ENCODE data around the gene TAMALIN. TPM values are rescaled to one million over a fixed set of nuclear protein-coding genes. Genes with fewer than 3 reads are reported as not detected.
"Not testable (repeated sequence)": the region's sequence is repeated elsewhere in the genome, so short reads cannot be mapped to it uniquely, and the experiment has no call there.

Gene TAMALIN
- 5.5 TPM for total RNA-seq

DNA sequence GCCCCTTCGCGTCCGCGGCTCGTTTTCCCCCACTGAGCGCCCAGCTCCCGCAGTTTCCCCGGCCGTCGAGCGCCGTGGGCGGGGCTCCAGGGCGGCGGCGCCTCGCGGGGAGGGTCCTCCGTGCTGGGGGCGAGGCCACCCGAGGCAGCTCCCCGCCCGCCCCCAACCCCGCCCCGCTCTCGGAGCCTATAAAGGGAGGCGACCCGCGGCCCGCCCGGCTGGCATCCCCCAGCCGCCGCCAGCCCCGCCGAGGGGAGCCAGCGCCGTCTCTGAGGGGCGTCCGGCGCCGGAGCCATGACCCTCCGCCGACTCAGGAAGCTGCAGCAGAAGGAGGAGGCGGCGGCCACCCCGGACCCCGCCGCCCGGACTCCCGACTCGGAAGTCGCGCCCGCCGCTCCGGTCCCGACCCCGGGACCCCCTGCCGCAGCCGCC, at the start of gene TAMALIN:
Gene TAMALIN (plus strand): TSS at position 221 of the 432 bp plus-strand sequence. CDS start 74 bp downstream, at position 295.
- ATAC-seq = peak; percentile 56
- peak; percentile 65 for DNase-seq (ENCODE audit: low spot score)

DNA sequence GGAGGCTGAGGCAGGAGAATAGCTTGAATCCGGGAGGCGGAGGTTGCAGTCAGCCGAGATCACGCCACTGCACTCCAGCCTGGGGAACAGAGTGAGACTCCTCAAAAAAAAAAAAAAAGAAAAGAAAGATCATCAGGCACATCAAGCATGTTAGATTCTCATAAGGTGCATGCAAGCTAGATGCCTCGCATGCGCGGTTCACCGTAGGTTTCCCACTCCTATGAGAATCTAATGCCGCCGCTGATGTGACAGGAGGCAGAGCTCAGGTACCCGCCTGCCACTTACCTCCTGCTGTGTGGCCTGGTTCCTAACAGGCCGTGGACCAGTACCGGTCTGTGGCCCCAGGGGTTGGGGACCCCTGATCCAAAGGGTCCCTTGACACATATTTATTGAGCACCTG, 48.2 kb upstream of the TAMALIN start:
- ATAC-seq = no peak
- DNase-seq (ENCODE audit: low spot score) = no peak

DNA sequence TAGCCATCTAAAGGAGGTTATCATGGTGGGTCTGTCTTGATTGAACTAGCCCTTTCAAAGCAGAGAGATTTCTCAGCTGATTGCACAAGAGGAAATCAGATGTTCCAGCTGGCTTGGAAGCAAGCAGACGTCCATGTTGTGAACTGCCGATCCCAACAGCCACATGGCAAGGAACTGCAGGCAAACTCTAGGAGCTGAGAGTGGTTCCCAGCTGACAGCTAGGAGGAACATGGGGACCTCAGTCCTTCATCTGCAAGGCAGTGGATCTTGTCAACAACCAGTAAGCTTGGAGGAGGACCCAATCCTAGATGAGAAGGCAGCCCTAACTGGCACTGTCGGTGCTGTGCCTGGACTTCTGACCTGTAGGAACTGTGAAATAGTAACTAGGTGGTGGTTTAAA, 47.5 kb upstream of the TAMALIN start:
- DNase-seq (ENCODE audit: low spot score) (peak; percentile 72), ATAC-seq (peak; percentile 63)

DNA sequence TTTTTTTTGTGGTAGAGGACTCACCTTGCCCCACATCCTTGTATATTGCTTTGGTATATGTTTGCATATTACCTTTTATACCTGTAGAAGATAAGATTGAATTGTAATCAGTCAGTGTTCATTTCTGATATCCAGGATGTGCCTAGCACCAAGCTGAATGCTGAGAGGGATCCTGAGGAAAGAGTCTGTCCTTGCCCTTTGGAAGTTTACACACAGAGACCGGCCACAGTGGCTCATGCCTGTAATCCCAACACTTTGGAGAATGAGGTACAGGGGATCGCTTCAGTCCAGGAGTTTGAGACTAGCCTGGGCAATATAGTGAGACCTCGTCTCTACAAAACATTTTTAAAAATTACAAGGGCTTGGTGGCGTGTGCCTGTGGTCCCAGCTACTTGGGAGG, 46.8 kb upstream of the TAMALIN start:
- DNase-seq (ENCODE audit: low spot score) (no peak), ATAC-seq (peak; percentile 52)

DNA sequence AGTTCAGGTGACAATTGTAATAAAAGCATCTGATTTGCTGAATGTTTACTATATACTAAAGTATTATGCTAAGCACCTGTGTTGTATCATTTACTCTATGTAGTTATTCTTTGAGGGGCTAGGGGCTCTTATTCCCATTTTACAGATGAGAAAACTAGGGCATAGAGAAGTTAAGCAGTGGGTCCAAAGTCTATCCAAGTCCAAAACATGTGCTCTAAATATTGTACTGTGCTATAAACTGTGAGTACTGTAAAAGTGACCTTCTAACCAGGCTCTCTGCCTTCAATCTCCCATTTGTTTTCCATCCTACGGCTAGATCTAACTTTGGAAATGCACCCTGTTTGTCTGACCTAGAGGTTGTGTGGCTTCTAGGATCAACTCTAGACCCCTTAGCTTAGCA, 46.3 kb upstream of the TAMALIN start:
- no peak for DNase-seq (ENCODE audit: low spot score)
- ATAC-seq = no peak

DNA sequence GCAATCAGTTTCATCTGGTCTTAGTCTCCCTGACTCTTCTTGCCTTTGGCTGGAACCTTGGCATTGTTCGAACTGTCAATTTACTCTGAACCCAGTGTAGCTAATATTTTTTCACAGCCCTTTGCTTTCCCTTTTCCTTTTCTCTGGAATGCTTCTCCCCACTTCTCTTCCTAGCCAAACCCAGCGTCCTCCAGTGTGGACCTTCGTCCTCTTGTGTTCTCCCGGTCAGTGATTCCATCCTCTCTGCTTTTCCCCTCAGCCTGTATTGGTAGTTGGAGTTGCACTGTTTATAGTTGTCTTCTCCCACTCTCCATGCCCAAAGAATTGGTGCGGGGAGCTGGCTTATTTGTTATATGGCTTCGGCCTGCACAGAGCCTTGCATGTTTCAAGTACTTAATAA, 45.9 kb upstream of the TAMALIN start:
- DNase-seq (ENCODE audit: low spot score) (no peak), ATAC-seq (peak; percentile 67)

DNA sequence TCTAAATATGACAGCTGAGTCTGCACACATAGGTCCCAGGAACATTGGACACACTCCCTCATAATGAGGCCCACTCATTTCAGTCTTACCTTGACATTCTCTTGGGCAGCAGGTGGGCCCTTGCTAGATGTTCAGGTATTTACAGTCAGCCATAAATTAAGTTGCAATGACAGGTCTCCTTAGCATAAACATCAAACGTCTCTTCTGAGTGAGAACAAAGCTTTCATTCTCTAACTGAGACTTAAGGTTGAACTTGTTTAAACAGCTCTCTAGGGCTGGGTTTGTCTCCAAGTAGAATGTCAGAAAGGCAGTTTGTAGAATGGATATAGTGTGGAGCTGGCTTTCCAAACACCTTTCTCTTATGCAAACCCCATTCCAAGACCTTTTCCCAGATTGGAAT, 44.9 kb upstream of the TAMALIN start:
- no peak for DNase-seq (ENCODE audit: low spot score)
- ATAC-seq = no peak

DNA sequence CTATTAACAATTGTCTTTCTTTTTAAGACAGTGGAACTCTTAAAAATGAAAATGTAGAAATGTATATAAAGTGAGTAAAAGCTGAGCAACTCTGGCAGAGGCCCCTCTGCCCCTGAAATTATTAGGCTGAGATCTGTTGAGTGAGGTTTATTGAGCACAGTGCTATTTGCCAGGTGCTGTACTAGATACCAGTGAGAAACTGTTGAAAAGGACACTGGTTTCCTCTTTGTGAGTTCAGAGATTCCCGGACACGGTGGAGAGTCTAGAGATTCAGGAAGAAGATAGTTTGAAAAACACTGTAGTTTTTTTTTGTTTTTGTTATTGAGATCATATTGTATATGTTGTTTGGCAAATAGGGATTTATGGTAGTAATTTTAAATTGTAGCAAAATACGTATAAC, 44.0 kb upstream of the TAMALIN start:
- no peak for ATAC-seq
- no peak for DNase-seq (ENCODE audit: low spot score)

DNA sequence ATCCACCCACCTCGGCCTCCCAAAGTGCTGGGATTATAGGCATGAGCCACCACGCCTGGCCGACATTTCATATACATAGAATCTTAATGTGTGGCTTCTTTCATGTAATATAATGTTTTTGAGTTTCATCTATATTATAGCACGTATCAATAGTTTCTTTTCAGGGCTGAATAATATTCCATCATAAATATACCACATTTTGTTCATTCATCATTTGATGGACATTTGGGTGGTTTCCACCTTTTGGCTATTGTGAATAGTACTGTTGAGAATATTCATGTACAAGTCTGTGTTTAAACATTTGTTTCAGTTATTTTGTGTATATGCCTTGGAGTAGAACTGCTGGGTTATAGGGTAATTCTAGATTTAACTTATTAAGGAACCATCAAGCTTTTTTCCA, 43.3 kb upstream of the TAMALIN start:
- ATAC-seq (no peak), DNase-seq (ENCODE audit: low spot score) (no peak)

DNA sequence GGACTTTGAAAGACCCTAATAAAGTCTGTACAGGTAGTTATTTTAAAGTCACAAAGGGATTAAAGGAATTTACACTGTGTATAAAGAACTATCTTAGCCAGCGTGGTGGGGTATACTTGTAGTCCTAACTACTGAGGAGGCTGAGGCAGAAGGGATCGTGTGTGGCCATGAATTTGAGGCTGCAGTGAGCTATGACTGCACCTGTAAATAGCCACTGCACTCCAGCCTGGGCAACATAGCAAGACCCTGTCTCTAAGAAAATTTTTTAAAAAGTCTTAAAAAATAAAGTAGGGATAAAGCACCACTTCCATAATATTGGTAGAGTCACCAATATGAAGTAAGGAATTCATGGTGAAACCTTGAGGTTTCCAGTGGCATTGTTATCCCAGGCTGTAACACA, 37.1 kb upstream of the TAMALIN start:
- no peak for DNase-seq (ENCODE audit: low spot score)

DNA sequence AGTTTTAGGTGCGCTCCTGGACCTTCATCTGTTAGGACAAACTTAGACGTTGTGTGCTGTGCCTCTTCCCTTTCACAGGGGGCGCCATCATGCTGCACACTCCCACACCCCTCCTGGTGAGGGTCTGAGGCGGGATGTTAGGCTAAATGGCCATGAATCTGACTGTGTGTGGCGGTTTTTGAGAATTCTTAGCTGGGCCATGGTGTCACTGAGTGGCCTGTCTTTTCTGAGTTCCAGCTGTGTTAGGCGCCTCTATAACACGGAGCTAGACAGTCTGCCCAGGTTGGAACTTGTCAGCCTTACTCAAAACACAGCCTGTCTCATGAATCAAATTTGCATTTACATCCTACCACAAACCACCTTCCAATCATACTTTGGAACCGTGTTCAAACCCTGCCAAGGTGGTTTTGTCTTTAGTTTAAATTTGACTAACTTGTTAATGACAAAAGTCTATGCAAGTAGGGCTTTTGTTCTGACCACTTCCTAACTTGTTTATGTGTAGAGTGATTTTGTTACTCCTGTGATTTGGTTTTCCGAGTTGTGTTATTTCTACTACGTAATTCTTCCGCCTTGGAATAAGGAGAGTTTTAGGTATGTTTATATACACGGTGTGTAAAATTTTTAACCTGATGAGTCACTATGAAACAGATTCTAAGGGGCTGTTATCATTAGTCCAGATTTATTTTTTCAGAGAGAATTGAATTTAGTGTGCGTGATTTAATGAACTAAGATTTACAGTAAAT, 35.7 kb upstream of the TAMALIN start:
- peak; percentile 44 for DNase-seq (ENCODE audit: low spot score)

More for the DNA sequence above, 37.1 kb upstream of the TAMALIN start:
- ATAC-seq = no peak

DNA sequence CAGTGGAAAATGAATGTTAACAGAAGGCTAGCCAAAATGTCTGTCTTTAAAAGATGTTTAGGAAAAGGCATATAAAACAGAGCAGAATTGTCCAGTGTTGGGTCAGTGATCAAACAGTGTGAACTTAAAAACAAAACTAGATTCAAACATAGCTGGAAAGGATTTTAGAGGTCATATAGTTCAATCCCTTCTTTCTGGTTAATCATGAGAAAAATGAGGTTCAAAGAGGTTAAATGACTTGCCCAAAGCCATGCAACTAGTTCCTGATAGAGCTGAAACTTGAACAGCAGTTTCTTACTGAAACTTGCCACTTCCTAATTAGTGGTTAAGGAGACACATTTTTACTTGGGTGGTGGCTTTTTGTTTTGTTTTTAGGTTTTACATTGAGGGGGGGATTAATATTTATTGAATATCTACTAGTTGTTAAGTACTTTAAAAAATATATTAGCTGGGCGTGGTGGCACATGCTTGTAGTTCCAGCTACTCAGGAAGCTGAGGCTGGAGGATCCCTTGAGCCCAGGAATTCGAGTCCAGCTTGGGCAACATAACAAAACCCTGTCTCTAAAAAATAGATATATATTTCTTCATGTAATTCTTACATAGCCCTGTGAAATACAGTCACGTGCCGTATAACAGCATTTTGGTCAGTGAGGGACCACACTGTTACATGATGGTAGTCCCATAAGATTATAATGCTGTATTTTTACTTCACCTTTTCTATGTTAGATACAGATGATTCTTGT, 34.9 kb upstream of the TAMALIN start:
- no peak for DNase-seq (ENCODE audit: low spot score)
- ATAC-seq = peak; percentile 17

More for the DNA sequence above, 35.7 kb upstream of the TAMALIN start:
- ATAC-seq = peak; percentile 3

DNA sequence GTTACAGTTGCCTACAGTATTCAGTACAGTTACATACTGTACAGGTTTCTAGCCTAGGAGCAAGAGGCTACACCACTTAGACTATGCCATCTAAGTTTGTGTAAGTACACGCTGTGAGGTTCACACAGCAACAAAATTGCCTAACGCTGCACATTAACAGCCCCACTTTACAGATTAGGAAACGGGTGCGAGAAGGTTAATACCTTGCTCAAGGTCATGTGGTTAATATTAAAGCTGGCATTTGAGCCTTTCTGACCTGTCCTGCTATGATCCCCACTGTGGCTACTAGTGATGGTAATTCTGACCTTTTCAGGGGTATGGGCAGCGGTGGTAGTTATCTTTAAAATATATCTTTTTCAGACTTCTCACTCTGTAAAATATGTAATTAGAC, 34.3 kb upstream of the TAMALIN start:
- peak; percentile 50 for DNase-seq (ENCODE audit: low spot score)
- ATAC-seq = peak; percentile 65

DNA sequence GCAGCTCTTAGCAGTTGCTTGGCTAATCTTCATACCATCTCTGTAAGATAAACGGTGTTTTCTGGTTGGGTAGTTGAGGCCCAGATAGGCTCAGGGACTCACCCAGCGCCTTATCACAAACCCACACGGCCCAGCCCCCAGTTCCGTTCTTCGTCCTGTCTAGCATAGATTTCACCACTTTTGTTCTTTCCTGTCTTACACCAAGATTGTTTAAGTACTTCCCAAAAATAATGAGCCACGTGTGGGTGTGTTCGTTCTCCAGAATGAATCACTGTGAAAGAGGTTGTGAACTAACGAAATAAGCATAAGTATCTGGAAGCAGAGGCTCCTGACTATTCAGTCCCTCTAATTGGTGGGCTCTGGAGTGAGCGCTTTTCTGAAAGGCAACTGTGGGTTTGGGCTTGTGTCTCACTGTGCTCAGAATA, 33.9 kb upstream of the TAMALIN start:
- DNase-seq (ENCODE audit: low spot score) = peak; percentile 56
- peak; percentile 14 for ATAC-seq

DNA sequence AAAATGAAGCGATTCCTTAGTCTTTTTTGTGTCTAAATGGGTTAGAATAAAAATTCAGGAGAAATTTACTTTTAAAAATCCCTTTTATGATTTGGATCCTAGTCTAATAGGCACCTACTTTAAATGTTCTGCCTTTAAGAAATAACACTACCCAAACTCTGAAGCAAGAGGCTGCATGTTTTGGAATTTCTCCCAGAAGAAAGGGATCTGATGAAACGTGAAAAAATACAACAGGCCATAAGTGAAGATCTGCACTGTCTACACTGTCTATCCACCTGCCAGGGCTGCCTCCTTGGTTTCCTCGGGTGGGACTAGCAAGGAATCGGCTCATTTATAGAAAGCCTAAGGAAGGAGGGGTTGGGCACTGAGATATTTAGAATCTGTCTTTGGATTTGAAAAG, 33.2 kb upstream of the TAMALIN start:
- ATAC-seq = no peak
- DNase-seq (ENCODE audit: low spot score) = no peak

DNA sequence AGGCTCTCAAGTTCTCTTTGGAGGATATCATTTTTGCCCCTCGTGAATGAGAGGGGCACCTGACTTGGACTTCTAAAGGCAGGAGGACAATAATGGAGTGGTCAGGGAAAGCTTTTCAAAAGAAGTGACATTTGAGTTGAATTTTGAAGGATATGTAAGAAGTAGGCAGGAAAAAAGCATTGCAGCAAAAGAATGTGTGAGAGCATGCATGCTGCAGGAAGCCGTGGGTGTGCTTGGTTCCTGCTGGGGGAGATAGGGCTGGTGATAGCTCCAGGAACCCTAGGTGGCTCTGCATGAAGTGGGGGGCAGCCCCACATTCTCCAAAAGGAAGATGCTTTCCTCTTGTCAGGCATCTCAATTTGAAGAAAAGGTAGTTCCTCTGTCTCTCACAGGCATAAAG, 32.1 kb upstream of the TAMALIN start:
- ATAC-seq = no peak
- peak; percentile 16 for DNase-seq (ENCODE audit: low spot score)

DNA sequence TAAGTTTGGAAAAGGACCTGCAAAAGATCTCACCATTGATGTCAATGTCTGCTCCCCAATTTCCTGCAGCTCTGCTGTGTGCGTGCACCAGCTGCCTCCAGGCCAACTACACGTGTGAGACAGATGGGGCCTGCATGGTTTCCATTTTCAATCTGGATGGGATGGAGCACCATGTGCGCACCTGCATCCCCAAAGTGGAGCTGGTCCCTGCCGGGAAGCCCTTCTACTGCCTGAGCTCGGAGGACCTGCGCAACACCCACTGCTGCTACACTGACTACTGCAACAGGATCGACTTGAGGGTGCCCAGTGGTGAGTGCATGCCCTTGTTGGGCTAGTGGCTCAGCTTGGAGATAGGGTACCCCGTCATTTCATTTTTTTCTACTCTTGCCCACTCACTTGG, 31.6 kb upstream of the TAMALIN start:
- DNase-seq (ENCODE audit: low spot score) = no peak
- no peak for ATAC-seq

DNA sequence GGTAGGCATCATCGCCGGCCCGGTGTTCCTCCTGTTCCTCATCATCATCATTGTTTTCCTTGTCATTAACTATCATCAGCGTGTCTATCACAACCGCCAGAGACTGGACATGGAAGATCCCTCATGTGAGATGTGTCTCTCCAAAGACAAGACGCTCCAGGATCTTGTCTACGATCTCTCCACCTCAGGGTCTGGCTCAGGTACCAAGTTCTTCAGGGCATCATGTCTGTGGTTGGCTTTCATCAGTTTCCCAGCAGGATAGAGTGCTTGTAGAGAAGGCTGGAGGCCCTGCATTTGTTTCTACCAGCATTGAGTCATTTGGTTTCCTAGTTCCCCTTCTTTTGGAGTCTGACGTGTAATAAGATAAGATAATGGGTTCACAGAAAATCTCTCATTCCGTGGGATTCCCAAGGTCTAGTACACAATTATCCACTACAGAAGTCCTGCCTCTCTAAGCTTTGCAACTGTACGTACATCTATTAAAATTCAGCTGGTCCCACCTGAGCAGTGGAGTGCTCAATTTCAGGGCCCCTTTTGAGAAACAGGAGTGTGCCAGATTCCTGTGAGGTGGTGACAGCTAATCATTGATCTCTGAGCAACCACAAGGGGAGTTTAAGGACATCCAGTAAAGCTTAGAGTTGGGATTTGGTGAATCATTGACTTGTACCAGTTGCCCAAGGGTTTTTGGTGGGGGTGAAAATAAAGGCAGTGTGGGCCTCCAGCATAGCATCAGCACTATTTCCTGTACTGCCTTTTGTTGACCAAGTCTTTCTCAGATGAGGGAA, 30.2 kb upstream of the TAMALIN start:
- DNase-seq (ENCODE audit: low spot score) (peak; percentile 70), ATAC-seq (peak; percentile 68)

DNA sequence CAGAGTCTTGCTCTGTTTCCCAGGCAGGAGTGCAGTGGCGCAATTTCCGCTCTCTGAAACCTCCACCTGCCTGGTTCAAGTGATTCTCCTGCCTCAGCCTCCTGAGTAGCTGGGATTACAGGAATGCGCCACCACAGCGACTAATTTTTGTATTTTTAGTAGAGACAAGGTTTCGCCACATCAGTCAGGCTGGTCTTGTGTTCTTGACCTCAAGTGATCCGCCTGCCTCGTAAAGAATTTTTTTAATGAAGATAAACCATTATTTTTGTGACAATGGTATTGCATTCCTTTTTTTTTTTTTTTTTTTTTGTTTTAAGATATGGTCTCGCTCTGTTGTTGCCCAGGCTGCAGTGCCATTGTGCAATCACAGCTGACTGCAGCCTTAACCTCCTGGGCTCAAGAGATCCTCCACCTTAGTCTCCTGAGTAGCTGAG, 29.4 kb upstream of the TAMALIN start:
- ATAC-seq = no peak
- DNase-seq (ENCODE audit: low spot score) = no peak

DNA sequence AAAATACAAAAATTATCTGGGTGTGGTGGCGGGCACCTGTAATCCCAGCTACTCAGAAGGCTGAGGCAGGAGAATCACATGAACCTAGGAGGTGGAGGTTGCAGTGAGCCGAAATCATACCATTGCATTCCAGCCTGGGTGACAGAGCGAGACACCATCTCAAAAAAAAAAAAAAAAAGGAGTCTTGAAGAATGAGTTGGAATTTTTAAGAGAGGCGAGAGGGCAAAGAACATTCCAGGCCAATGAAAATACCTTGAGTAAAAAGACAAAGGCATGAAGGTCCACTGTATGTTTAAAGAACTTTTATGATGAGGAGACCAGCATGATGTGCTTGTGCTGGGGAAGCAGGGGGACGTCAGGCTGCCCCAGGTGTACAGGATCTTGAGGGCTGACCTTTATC, 27.4 kb upstream of the TAMALIN start:
- DNase-seq (ENCODE audit: low spot score); ATAC-seq: not testable (repeated sequence)

DNA sequence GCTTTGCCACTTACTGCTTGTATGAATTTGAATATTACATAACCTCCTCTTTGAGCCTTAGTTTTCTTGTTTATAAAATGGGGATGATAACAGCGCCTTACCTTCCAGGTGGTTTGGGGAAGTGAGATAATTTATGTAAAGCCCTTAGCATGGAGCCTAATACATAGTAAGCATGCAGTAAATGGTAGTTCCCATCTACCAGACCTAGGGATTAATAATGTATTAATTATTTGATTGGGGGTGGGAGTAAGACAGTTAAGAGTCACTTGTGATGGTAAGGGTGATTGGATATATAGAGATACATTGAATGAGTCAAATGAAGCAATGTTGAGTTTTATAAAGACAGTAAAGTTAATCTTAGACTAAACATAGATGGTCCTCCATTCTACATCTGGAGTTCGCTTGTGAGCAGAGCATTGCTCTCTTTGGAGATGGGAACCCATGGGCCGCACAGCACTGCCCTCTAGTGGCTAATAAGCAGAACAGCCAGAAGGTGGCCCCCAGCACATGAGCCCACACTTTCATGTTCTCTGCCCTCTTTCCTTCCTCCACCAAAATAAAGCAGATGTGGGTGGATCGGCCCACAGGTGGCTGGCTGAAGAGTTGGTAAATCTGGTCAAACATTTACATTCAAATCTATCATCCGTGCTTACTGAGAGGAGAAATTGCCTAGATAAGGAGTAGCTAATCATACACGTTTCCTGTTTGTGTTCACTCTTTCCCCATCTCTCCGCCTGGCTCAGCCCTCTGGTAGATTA, 26.5 kb upstream of the TAMALIN start:
- peak; percentile 72 for DNase-seq (ENCODE audit: low spot score)
- ATAC-seq = peak; percentile 88
